H9 (cell line): Measurements from ENCODE around the gene NUDT16L1. TPM values are rescaled to one million over a fixed set of nuclear protein-coding genes. Genes with fewer than 3 reads are reported as not detected.

Experiments used
- DNase-seq: peaks from one replicate; pipeline ENCODE4 v3.0.0-alpha.2; 2017
- H2AFZ ChIP-seq: one replicate; pipeline ENCODE4 v1.6.1; 2013; ENCODE audit warnings: mild to moderate bottlenecking, low read length, control low read depth, moderate library complexity
- H2AK5ac ChIP-seq: 2 replicates; pipeline ENCODE4 v1.6.1; 2013; ENCODE audit warnings: low read length, control low read depth, mixed read lengths; ENCODE audit not compliant: insufficient read length
- H2BK120ac ChIP-seq: one replicate; pipeline ENCODE4 v1.6.1; 2013; ENCODE audit warnings: low read depth, mild to moderate bottlenecking, low read length, control low read depth, inconsistent platforms; ENCODE audit not compliant: poor library complexity, severe bottlenecking
- H2BK12ac ChIP-seq: 2 replicates; pipeline ENCODE4 v1.6.1; 2013; ENCODE audit warnings: low read length, control low read depth, mixed read lengths, low read depth; ENCODE audit not compliant: insufficient read length
- H2BK15ac ChIP-seq: 2 replicates; pipeline ENCODE4 v1.6.1; 2013; ENCODE audit warnings: low read depth, low read length, control low read depth
- H2BK20ac ChIP-seq: one replicate; pipeline ENCODE4 v1.6.1; 2013; ENCODE audit warnings: low read depth, mild to moderate bottlenecking, low read length, control low read depth, inconsistent platforms; ENCODE audit not compliant: poor library complexity, severe bottlenecking
- H2BK5ac ChIP-seq: 2 replicates; pipeline ENCODE4 v1.6.1; 2013; ENCODE audit warnings: low read length, control low read depth, mixed read lengths; ENCODE audit not compliant: insufficient read length
- H3K14ac ChIP-seq: 2 replicates; pipeline ENCODE4 v1.6.1; 2013; ENCODE audit warnings: low read length, control low read depth; ENCODE audit not compliant: insufficient read depth
- H3K18ac ChIP-seq: 2 replicates; pipeline ENCODE4 v1.6.1; 2013; ENCODE audit warnings: low read depth, mild to moderate bottlenecking, mixed read lengths, low read length, control low read depth; ENCODE audit not compliant: insufficient read length
- H3K23ac ChIP-seq: 2 replicates; pipeline ENCODE4 v1.6.1; 2013; ENCODE audit warnings: low read length, control low read depth, mixed read lengths, low read depth; ENCODE audit not compliant: insufficient read length
- H3K23me2 ChIP-seq: 2 replicates; pipeline ENCODE4 v1.6.1; 2013; ENCODE audit warnings: low read depth, mild to moderate bottlenecking, mixed read lengths, low read length, control low read depth; ENCODE audit not compliant: insufficient read length, poor library complexity, severe bottlenecking
- H3K27ac ChIP-seq: 2 replicates; pipeline ENCODE4 v1.5.1; 2013; ENCODE audit warnings: low read length, control low read depth, mixed read lengths, low read depth; ENCODE audit not compliant: insufficient read length
- H3K27me3 ChIP-seq: 2 replicates; pipeline ENCODE4 v1.6.1; 2013; ENCODE audit warnings: low read length, control low read depth, inconsistent platforms; ENCODE audit not compliant: insufficient read depth
- H3K4ac ChIP-seq: 2 replicates; pipeline ENCODE4 v1.6.1; 2013; ENCODE audit warnings: low read depth, mild to moderate bottlenecking, control low read depth, inconsistent platforms, low read length, moderate library complexity
- H3K4me1 ChIP-seq: 2 replicates; pipeline ENCODE4 v1.6.1; 2013; ENCODE audit warnings: low read length, control low read depth, inconsistent platforms; ENCODE audit not compliant: insufficient read depth
- H3K4me2 ChIP-seq: 2 replicates; pipeline ENCODE4 v1.6.1; 2013; ENCODE audit warnings: low read length, control low read depth, mixed read lengths; ENCODE audit not compliant: insufficient read length, insufficient read depth
- H3K56ac ChIP-seq: 2 replicates; pipeline ENCODE4 v1.6.1; 2013; ENCODE audit warnings: low read depth, mild to moderate bottlenecking, mixed read lengths, low read length, control low read depth; ENCODE audit not compliant: insufficient read length
- H3K79me1 ChIP-seq: 2 replicates; pipeline ENCODE4 v1.6.1; 2013; ENCODE audit warnings: low read depth, mild to moderate bottlenecking, moderate library complexity, low read length, control low read depth, inconsistent platforms; ENCODE audit not compliant: insufficient read depth, poor library complexity, severe bottlenecking
- H3K79me2 ChIP-seq: 2 replicates; pipeline ENCODE4 v1.6.1; 2013; ENCODE audit warnings: low read length, control low read depth, inconsistent platforms; ENCODE audit not compliant: insufficient read depth
- H3K9ac ChIP-seq: 2 replicates; pipeline ENCODE4 v1.6.1; 2013; ENCODE audit warnings: low read length, control low read depth, mixed read lengths; ENCODE audit not compliant: insufficient read length; ENCODE audit errors: extremely low read depth
- H3K9me3 ChIP-seq: one replicate; pipeline ENCODE4 v1.6.1; 2013; ENCODE audit warnings: low read depth, low read length, inconsistent platforms; ENCODE audit not compliant: control insufficient read depth
- H3T11ph ChIP-seq: one replicate; pipeline ENCODE4 v1.6.1; 2013; ENCODE audit warnings: mild to moderate bottlenecking, low read length, control low read depth, inconsistent platforms
- H4K20me1 ChIP-seq: one replicate; pipeline ENCODE4 v1.6.1; 2013; ENCODE audit not compliant: control insufficient read depth, insufficient read length, insufficient read depth
- H4K5ac ChIP-seq: 2 replicates; pipeline ENCODE4 v1.6.1; 2013; ENCODE audit warnings: low read depth, mild to moderate bottlenecking, mixed read lengths, low read length, control low read depth; ENCODE audit not compliant: insufficient read length
- H4K8ac ChIP-seq: replicated peaks from 2 replicates; pipeline ENCODE4 v1.6.1; 2013; ENCODE audit warnings: low read length, control low read depth, mixed read lengths, low read depth; ENCODE audit not compliant: insufficient read length
- H4K91ac ChIP-seq: 2 replicates; pipeline ENCODE4 v1.6.1; 2013; ENCODE audit warnings: low read depth, mild to moderate bottlenecking, moderate library complexity, mixed read lengths, low read length, control low read depth; ENCODE audit not compliant: insufficient read length
- H3K27ac Mint-ChIP-seq, 3 experiments: 2 replicates in 2 of 3; 3 replicates in 1 of 3; pipeline ENCODE4 v1.8.0; 2020 to 2021; ENCODE audit warnings: mixed read lengths in 3 of 3, mild to moderate bottlenecking in 1 of 3, moderate library complexity in 1 of 3
- H3K27me3 Mint-ChIP-seq: 2 replicates; pipeline ENCODE4 v1.8.0; 2021; ENCODE audit warnings: low read depth, mild to moderate bottlenecking, moderate library complexity, mixed read lengths
- H3K36me3 Mint-ChIP-seq, 3 experiments: 2 replicates in 2 of 3; 3 replicates in 1 of 3; pipeline ENCODE4 v1.8.0; 2020 to 2021; ENCODE audit warnings: low read depth in 3 of 3, mixed read lengths in 3 of 3; ENCODE audit not compliant: insufficient read depth in 1 of 3
- H3K4me1 Mint-ChIP-seq, 2 experiments: 2 replicates each; pipeline ENCODE4 v1.8.0; 2020; ENCODE audit warnings: mixed read lengths in 2 of 2
- H3K4me3 Mint-ChIP-seq, 2 experiments: 2 replicates in 1 of 2; 3 replicates in 1 of 2; pipeline ENCODE4 v1.8.0; 2020 to 2021; ENCODE audit warnings: mild to moderate bottlenecking in 2 of 2, mixed read lengths in 2 of 2, moderate library complexity in 1 of 2
- H3K9me3 Mint-ChIP-seq, 2 experiments: 2 replicates in 1 of 2; 3 replicates in 1 of 2; pipeline ENCODE4 v1.8.0; 2020; ENCODE audit warnings: mild to moderate bottlenecking in 2 of 2, mixed read lengths in 2 of 2, moderate library complexity in 1 of 2
- WGBS: extraction: QIAGEN DNeasy Blood & Tissue Kit; methylation state at CpG from one replicate; pipeline ENCODE4 v1.1.7; 2013; ENCODE audit warnings: missing lambda C conversion rate, low lambda C conversion rate, mixed read lengths; ENCODE audit not compliant: insufficient read length; ENCODE audit errors: extremely low coverage; 5-methylcytosine and 5-hydroxymethylcytosine counted together
- total RNA-seq: library from RNA; stranded (reverse); gene quantifications from 2 replicates; pipeline ENCODE4 v1.2.1, GENCODE V29; 2021
- TF ChIP-seq, protein P1 (sequence below): fragments of 200-600 bp; sonication (generic); conservative IDR thresholded peaks from 3 replicates; pipeline ENCODE4 v1.8.0; 2021; ENCODE audit warnings: antibody characterized with exemption, mild to moderate bottlenecking

The NUDT16L1 gene
- total RNA-seq, 1 experiment from 2014 or later: 49.4 TPM

DNA sequence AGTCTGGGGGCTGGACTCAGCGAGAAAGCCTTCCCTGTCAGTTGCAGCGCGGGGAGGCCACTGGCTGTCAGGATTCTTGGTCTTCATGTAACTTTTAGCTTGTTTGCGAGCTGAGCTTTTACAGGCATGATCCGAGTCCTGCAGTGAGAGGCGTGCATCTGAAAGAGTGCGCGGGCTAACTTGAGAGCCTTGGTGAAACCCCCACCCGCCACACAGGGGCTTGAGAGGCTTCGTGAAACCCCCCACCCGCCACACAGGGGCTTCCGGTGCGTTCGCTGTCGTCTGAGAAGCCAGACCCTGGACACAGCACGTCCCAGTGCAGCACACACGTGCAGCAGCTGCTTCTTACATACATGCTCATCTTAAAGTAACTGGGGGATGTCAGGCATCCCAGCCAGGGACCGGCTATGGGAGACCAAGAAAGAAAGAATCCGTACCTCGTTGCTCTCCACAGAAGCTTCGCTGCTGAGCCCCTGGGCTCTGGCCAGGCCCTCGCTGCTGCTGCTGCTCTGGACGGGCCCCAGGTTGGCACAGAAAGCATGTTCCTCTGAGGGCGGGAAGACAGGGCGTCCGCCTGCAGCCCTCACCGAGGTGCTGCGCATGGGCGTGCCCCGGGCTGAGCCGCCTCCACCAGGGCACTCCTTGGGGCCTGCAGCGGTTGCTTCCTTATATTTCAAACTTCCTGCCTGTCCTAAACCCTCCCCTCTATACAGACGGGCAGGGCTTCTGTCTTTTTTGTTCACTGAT, 7.8 kb downstream of the NUDT16L1 start:
- Mint-ChIP-seq H3K4me3 (no peak overlapping the region), H3K27me3 (no peaks in the 10 kb centered on the region), H3K36me3 (peaks cover 10 to 61% (median 50%) of the 10 kb centered on the region in 3 experiments; a peak in 6 of 7 replicates), H3K9me3 (no peaks in the 10 kb centered on the region), H3K27ac (no peak overlapping the region; a peak in 1 of 7 replicates), H3K4me1 (no peaks in the 10 kb centered on the region)
- WGBS: no CpG with 5 or more reads among the region's 33 CpGs
- no peak overlapping the region for H2BK120ac ChIP-seq
- H3K9ac ChIP-seq: no peak overlapping the region
- no peaks in the 10 kb centered on the region for H3K9me3 ChIP-seq
- no peak overlapping the region for H4K91ac ChIP-seq
- no peak overlapping the region for H3K4me2 ChIP-seq
- H3K14ac ChIP-seq: no peak overlapping the region
- H4K8ac ChIP-seq: no peak overlapping the region
- H3K4me1 ChIP-seq: no peaks in the 10 kb centered on the region
- TF ChIP-seq, protein P1, sequence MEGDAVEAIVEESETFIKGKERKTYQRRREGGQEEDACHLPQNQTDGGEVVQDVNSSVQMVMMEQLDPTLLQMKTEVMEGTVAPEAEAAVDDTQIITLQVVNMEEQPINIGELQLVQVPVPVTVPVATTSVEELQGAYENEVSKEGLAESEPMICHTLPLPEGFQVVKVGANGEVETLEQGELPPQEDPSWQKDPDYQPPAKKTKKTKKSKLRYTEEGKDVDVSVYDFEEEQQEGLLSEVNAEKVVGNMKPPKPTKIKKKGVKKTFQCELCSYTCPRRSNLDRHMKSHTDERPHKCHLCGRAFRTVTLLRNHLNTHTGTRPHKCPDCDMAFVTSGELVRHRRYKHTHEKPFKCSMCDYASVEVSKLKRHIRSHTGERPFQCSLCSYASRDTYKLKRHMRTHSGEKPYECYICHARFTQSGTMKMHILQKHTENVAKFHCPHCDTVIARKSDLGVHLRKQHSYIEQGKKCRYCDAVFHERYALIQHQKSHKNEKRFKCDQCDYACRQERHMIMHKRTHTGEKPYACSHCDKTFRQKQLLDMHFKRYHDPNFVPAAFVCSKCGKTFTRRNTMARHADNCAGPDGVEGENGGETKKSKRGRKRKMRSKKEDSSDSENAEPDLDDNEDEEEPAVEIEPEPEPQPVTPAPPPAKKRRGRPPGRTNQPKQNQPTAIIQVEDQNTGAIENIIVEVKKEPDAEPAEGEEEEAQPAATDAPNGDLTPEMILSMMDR: no peak
- H4K5ac ChIP-seq: no peak overlapping the region
- H2BK12ac ChIP-seq: no peak overlapping the region
- no peak overlapping the region for H2BK20ac ChIP-seq
- no peak overlapping the region for H3K27ac ChIP-seq
- H2BK15ac ChIP-seq: no peak overlapping the region
- H2AFZ ChIP-seq: no peak overlapping the region
- no peak overlapping the region for H2AK5ac ChIP-seq
- no peaks in the 10 kb centered on the region for H3K79me1 ChIP-seq
- H3K18ac ChIP-seq: no peak overlapping the region
- no peaks in the 10 kb centered on the region for H3K27me3 ChIP-seq
- H3T11ph ChIP-seq: no peak overlapping the region
- H3K4ac ChIP-seq: no peak overlapping the region
- H3K56ac ChIP-seq: no peak overlapping the region
- no peaks in the 10 kb centered on the region for H3K23me2 ChIP-seq
- H3K23ac ChIP-seq: no peak overlapping the region
- no peak for DNase-seq
- H4K20me1 ChIP-seq: no peaks in the 10 kb centered on the region
- no peak overlapping the region for H2BK5ac ChIP-seq
- no peaks in the 10 kb centered on the region for H3K79me2 ChIP-seq
